Nephron (organoid): ENCODE data around the gene SMIM41.
A peak's percentile ranks its signal among the peaks of the same experiment; 100 is the strongest.

Source experiments
- H3K27ac Mint-ChIP-seq, 3 experiments: 2 replicates each; pipeline ENCODE4 v1.8.0; 2020; ENCODE audit warnings: mixed read lengths in 3 of 3, mild to moderate bottlenecking in 2 of 3, moderate library complexity in 1 of 3
- H3K27me3 Mint-ChIP-seq: 2 replicates; pipeline ENCODE4 v1.8.0; 2021; ENCODE audit warnings: low read depth, mild to moderate bottlenecking, moderate library complexity, mixed read lengths
- H3K36me3 Mint-ChIP-seq: 2 replicates; pipeline ENCODE4 v1.8.0; 2020; ENCODE audit warnings: low read depth, mixed read lengths
- H3K4me1 Mint-ChIP-seq: 2 replicates; pipeline ENCODE4 v1.8.0; 2020; ENCODE audit warnings: mixed read lengths
- H3K4me3 Mint-ChIP-seq, 3 experiments: 2 replicates each; pipeline ENCODE4 v1.8.0; 2020; ENCODE audit warnings: mild to moderate bottlenecking in 3 of 3, mixed read lengths in 3 of 3, moderate library complexity in 2 of 3
- H3K9me3 Mint-ChIP-seq: 2 replicates; pipeline ENCODE4 v1.8.0; 2020; ENCODE audit warnings: mixed read lengths
- CTCF ChIP-seq, 3 experiments: fragments of 200-600 bp; sonication (generic); IDR thresholded peaks; one replicate each; pipeline ENCODE4 v1.5.0; 2021; ENCODE audit warnings: antibody characterized with exemption in 3 of 3; ENCODE audit not compliant: unreplicated experiment in 3 of 3

Gene SMIM41

GRCh38 chr12:52035926-52036325, 43.6 kb upstream of the SMIM41 start:
- H3K9me3 Mint-ChIP-seq, result no peaks in the 10 kb centered on the region
- H3K27me3 Mint-ChIP-seq, result peaks cover 29% of the 10 kb centered on the region
- peak overlapping the region; percentile 13 to 92 (median 89) for H3K27ac Mint-ChIP-seq
- no peak for TF ChIP-seq CTCF (IDR thresholded peaks at IDR 0.05; ENCODE audit: unreplicated experiment in 3 of 3)
- peak overlapping the region; percentile 76 to 90 (median 86) for H3K4me3 Mint-ChIP-seq
- H3K4me1 Mint-ChIP-seq, result peaks cover 62% of the 10 kb centered on the region
- H3K36me3 Mint-ChIP-seq, result no peaks in the 10 kb centered on the region

- Mint-ChIP-seq H3K4me1 (peaks cover 65% of the 10 kb centered on the region), H3K27ac (peak overlapping the region in 2 of 3 experiments; percentile 89 to 92), H3K9me3 (no peaks in the 10 kb centered on the region), H3K4me3 (peak overlapping the region; percentile 76 to 90 (median 86)), H3K27me3 (peaks cover 31% of the 10 kb centered on the region), H3K36me3 (no peaks in the 10 kb centered on the region)
- no peak for TF ChIP-seq CTCF (IDR thresholded peaks at IDR 0.05; ENCODE audit: unreplicated experiment in 3 of 3)
Measured at GRCh38 chr12:52036587-52037171, 42.8 kb upstream of the SMIM41 start.

- no peak for TF ChIP-seq CTCF (IDR thresholded peaks at IDR 0.05; ENCODE audit: unreplicated experiment in 3 of 3)
- H3K27ac Mint-ChIP-seq, result no peak overlapping the region
Measured at GRCh38 chr12:52037248-52037861, 42.1 kb upstream of the SMIM41 start.

GRCh38 chr12:52038447-52038846, 41.1 kb upstream of the SMIM41 start:
- Mint-ChIP-seq H3K4me3 (peak overlapping the region; percentile 78 to 86 (median 86)), H3K27ac (peak overlapping the region in 2 of 3 experiments; percentile 20 to 88), H3K9me3 (no peaks in the 10 kb centered on the region), H3K4me1 (peaks cover 57% of the 10 kb centered on the region), H3K27me3 (peaks cover 31% of the 10 kb centered on the region), H3K36me3 (no peaks in the 10 kb centered on the region)
- no peak for TF ChIP-seq CTCF (IDR thresholded peaks at IDR 0.05; ENCODE audit: unreplicated experiment in 3 of 3)

More at GRCh38 chr12:52037248-52037861, 42.1 kb upstream of the SMIM41 start:
- Mint-ChIP-seq H3K4me1 (peaks cover 65% of the 10 kb centered on the region), H3K36me3 (no peaks in the 10 kb centered on the region), H3K27me3 (peaks cover 31% of the 10 kb centered on the region), H3K4me3 (peak overlapping the region; percentile 78 to 86 (median 86)), H3K9me3 (no peaks in the 10 kb centered on the region)

- Mint-ChIP-seq H3K27ac (no peak overlapping the region), H3K4me3 (peak overlapping the region in 1 of 3 experiments; percentile 22), H3K4me1 (peaks cover 41% of the 10 kb centered on the region), H3K36me3 (no peaks in the 10 kb centered on the region), H3K9me3 (no peaks in the 10 kb centered on the region), H3K27me3 (peaks cover 20% of the 10 kb centered on the region)
- TF ChIP-seq CTCF (IDR thresholded peaks at IDR 0.05; ENCODE audit: unreplicated experiment in 3 of 3), result no peak
Measured at GRCh38 chr12:52041035-52041434, 38.5 kb upstream of the SMIM41 start.
